HG03159 (cell line): ENCODE measurements around the gene SP7.
"Not testable (repeated sequence)": the region's sequence is repeated elsewhere in the genome, so short reads cannot be mapped to it uniquely, and the experiment has no call there.

Experiments used
- ATAC-seq: cut with Tn5 transposase; IDR thresholded peaks from one replicate; pipeline ENCODE4 v1.9.1; 2021; ENCODE audit warnings: mild to moderate bottlenecking, moderate library complexity; ENCODE audit not compliant: unreplicated experiment

Gene SP7

DNA sequence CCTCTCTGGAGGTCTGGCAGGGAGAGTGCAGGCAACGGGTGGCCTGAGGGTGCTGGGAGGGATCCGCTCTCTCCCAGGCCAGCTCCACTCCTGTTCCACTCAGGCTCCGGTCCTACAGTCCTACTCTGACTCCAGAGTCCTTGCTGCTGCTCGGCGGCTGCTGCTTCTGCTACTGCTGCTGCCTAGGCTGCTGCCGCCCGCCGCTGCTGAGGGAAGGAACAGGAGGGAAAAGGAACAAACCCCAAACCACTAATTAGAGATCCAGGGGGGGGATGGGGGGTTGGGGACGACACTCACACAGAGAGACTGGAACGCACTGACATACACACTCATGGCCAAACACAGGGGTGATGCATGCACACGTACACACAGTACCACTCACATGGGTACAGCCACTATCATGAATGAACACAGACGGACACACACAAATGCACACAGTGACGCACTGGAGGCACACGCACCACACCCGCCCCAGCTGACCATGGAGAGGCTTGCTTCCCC is at the start of gene SP7:
Gene SP7 (minus strand): TSS at position 174 of the 501 bp plus-strand sequence. CDS start 708 bp downstream, outside the sequence.
- ATAC-seq = no peak

DNA sequence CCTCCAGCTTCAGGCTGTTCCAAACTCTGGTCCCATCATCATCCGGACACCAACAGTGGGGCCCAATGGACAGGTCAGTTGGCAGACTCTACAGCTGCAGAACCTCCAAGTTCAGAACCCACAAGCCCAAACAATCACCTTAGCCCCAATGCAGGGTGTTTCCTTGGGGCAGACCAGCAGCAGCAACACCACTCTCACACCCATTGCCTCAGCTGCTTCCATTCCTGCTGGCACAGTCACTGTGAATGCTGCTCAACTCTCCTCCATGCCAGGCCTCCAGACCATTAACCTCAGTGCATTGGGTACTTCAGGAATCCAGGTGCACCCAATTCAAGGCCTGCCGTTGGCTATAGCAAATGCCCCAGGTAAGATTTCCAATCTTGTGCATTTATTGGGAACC is 47.1 kb upstream of the SP7 start:
- ATAC-seq = no peak

DNA sequence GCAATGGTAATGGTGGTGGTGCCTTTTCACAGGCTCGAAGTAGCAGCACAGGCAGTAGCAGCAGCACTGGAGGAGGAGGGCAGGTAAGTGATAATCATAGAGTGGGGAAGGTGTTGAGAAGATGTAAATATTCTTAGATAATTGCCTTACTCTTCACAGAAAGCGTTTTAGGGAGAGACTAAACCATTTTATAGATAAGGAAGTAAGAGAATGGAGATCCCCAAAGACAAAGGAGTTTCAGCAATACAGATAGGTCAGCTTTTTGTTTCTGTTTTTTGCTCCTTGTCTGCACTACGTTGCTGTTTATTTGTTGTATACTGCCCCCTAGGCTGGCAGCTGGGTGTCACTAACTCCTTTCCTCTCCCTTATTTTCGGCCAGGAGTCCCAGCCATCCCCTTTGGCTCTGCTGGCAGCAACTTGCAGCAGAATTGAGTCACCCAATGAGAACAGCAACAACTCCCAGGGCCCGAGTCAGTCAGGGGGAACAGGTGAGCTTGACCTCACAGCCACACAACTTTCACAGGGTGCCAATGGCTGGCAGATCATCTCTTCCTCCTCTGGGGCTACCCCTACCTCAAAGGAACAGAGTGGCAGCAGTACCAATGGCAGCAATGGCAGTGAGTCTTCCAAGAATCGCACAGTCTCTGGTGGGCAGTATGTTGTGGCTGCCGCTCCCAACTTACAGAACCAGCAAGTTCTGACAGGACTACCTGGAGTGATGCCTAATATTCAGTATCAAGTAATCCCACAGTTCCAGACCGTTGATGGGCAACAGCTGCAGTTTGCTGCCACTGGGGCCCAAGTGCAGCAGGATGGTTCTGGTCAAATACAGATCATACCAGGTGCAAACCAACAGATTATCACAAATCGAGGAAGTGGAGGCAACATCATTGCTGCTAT is 45.8 kb upstream of the SP7 start:
- ATAC-seq = no peak

DNA sequence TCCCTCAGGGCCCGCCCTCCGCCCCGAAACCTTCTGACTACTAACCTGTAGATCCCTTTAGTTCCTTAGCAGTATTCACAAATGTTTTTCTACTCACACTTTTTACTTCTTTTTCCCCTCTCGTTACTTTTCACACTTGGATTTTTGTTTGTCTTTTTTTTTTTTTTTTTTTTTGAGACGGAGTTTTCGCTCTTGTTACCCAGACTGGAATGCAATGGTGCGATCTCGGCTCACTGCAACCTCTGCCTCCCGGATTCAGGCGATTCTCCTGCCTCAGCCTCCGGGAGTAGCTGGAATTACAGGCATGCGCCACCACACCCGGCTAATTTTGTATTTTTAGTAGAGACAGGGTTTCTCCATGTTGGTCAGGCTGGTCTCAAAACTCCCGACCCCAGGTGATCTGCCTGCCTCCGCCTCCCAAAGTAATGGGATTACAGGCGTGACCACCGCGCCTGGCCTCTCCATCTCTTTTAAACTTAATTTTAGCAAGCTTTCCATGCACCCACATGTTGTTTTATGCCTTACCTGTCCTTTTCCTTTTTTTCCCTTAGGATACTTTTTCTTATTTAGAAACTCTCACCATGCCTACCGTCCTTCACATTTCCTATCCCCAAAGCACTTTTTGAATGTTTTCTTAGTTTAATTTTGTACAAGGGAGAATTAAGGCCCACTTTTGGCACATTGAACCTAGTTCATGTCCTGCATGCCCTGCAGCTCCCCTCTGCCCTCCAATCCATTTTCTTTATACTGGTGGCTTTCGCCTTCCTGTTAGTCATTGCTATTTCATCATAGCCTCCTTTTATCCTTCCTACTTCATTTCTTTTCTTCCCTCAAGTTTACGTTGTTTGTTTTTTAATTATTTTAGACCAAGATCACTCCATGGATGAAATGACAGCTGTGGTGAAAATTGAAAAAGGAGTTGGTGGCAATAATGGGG is 44.9 kb upstream of the SP7 start:
- ATAC-seq = no peak

- peak; percentile 36 for ATAC-seq
Observed at GRCh38 chr12:53380104-53380793, 44.1 kb upstream of the SP7 start, which contains the start of gene SP1. SP1 (plus strand) TSS chr12:53380176; CDS start chr12:53380292, 116 bp downstream.

DNA sequence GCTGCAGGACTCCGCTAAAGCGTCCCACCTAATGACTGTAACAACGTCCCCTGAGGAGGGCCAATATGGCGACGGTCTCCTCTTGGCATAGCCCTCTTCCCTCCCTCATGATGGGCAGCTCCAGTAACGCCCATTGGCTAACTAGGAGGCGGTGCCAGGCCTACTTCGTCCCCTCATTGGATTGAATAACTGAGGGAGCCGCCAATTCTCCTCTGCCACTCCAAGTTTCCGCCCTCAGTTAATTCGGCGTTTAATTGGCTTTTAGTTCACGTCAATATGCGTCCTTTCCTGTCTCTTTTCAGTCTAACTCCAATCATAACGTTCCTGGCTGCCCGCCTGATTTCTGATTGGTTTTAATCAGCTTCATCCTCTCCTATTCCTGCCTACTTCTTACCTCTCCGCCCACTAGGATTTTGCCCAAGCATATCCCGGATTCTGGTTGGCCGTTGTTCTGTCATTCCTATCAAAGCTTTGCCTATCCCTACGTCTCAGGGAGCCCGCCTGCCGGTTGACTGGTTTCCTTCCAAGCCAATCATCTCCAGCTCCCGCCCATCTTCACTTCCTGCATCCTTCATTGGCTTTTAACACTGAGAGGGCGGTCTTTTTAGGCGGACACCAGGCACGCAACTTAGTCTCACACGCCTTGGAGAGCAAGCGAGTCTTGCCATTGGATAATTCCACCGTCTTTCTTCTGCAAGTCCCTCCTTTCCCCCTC is 43.4 kb upstream of the SP7 start:
- peak; percentile 67 for ATAC-seq

DNA sequence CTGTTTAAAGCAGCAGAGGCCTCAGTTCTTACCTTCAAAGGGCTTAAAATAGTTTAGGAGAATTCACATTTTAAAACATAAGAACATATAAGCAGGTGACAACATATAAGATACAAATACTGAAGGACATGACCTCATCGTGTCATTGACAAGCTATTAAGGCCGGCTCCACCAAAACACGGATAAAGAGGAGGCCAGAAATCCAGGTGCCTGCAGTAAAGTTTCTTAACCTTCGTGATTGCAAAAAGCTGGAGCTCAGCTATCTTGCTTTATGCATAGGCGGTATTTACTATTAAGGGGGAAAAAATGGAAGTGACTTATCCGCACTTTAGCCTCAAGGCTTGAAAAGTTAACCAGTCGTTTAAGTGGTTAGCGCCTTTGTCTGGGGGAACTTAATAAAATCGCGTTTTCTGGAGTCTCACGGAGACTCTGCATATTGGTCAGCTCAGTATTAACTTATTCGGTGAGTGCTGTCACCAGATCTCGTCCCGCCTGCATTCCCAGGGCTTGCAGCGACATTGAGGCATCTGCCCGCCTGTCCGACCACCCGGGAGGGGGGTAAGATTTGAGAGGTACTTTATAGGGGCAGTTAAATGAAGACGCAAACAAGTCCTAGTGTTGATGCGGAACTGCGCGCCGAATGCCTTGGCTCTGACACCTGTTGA is 42.7 kb upstream of the SP7 start:
- no peak for ATAC-seq

DNA sequence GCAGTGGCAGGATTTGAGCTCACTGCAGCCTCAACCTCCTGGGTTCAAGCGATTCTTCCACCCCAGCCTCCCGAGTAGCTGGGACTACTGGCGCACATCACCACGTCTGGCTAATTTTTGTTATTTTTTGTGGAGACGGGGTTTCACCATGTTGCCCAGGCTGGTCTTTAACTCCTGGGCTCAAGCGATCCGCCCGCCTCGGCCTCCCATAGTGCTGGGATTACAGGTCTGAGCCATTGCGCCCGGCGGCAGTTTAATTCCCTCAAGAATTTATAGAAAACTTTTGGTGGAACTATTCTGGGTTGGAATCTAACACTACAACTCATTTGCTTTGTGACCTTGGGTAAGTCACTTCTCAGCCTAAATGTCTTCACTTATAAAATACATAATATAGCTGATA is 42.1 kb upstream of the SP7 start:
- no peak for ATAC-seq

GRCh38 chr12:53376747-53377146 is 40.6 kb upstream of the SP7 start:
- ATAC-seq = no peak

GRCh38 chr12:53374277-53374676 is 38.1 kb upstream of the SP7 start:
- not testable (repeated sequence) for ATAC-seq

- ATAC-seq = not testable (repeated sequence)
Observed at GRCh38 chr12:53373554-53374133, 37.5 kb upstream of the SP7 start.

DNA sequence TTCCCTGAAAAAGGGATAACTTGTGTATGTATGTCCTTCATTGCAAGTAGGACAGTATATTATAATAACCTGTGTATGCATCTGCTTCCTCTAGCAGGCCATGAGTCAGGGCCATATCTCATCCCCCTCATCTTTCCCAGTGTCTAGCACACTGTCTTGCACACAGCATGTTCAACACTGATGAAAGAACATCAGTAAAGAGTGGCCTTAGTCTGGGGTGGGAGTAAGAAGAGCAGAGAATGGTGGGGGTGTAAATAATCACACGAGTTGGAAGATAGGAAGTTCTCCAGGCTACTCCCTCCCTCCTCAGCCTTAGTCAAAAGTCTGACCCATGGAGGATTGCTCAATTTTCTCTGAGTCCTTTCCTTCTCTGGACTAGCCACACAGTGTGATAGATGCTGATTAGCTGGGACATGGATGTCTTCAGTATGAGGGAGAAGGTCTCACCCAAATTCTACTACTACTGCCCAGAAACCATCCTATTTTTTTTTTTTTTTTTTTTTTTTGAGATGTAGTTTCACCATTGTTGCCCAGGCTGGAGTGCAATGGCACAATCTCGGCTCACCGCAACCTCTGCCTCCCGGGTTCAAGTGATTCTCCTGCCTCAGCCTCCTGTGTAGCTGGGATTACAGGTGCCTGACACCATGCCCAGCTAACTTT is 29.2 kb upstream of the SP7 start:
- ATAC-seq = no peak

- ATAC-seq = not testable (repeated sequence)
Observed at GRCh38 chr12:53361638-53362037, 25.5 kb upstream of the SP7 start.

GRCh38 chr12:53358836-53359419 is 22.8 kb upstream of the SP7 start:
- no peak for ATAC-seq

- ATAC-seq = no peak
Observed at GRCh38 chr12:53355121-53355520, 19.0 kb upstream of the SP7 start.

GRCh38 chr12:53353257-53353655 is 17.1 kb upstream of the SP7 start:
- no peak for ATAC-seq

DNA sequence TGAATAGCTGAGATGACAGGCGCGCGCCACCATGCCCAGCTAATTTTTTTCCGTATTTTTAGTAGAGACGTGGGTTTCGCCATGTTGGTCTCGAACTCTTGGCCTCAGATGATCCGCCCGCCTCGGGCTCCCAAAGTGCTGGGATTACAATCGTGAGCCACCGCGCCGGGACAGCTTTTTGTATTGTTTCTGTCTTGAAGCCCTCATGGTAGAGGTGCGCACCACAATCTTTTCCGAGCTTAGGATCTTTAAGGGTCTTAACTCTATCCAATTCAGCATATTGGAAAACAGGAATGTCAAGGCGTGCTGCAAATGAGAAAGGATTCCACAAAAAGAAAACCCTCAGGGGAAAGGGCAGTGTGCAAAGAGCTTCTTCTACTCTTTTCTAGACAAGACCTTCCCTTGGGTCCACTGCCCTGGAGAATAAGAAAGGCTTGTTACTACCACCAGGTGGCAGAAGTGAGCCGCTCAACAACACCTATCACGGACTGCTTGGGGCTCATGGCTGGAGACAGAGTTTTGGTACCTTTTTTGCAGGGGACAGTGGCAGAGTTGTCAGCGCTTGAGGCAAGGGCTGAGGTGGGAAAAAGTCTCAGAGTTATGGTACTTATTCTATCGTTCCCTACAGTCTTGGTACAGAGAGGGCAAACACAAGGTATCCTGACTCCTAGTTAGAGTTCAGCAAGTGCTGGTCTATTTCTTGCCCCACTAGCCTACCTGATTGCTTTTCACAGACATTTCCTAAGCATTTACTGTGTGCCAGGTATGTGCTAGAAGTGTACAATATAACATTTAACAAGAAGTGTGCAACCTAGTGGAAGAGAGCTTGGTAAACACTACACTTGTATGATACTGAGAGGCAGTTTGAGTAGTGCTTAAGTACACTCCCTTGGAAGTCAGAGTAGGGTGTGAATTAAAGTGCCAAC is 16.4 kb upstream of the SP7 start:
- no peak for ATAC-seq
